ENCODE data around the gene COBLL1.

The COBLL1 gene

GRCh38 chr2:164688896-164689419, 152.7 kb downstream of the COBLL1 start:
- no peak for DNase-seq (ENCODE audit: low read depth in 4 of 4, low spot score in 1 of 4)

DNA sequence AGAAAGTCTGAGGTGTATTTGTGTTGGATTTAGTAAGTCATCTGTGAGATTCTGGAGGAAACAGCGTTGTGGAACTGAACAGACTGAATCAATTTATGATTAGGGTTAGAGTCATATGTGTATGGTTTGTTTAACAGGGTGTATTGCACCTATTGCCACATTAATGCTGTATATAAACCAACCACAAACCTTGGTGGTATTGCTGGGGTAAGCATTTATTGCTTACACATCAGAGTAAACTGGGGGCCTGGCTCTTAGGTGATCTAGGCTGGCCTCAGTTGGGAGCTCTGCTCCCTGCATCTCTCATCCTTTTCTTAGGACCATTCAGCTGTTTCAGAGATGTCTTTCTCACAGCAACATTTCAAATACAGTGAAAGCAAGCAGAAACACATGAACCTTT, 160.6 kb downstream of the COBLL1 start:
- no peak for DNase-seq (ENCODE audit: low read depth in 4 of 4, low spot score in 1 of 4)

DNA sequence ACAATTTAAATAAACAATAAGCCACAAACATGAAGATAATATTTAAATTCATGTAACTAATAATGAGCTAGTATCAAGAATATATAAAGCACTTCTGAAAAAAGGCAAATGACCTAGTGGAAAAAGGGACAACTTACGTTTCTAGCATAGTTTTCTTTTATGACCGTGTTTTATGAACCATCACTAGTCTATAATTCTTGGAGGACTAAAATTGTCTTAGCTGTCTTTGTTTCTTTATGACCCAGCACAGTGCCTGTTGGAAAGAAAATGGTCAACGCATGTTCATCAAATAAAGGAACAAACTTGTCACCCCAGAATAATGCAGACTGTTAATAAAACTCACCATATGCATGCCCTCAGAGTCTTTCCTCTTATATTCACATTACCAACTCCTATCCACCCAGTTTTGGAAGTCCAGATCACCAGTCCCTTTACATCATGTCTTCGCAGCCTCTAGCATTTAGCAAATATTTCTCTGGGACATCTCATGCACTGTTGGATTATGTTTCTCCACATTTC, 162.9 kb downstream of the COBLL1 start:
- DNase-seq (ENCODE audit: low read depth in 4 of 4, low spot score in 1 of 4): no peak

GRCh38 chr2:164677733-164678132, 163.9 kb downstream of the COBLL1 start:
- no peak for DNase-seq (ENCODE audit: low read depth in 4 of 4, low spot score in 1 of 4)

- no peak for DNase-seq (ENCODE audit: low read depth in 4 of 4, low spot score in 1 of 4)
Observed at GRCh38 chr2:164677271-164677670, 164.4 kb downstream of the COBLL1 start.

DNA sequence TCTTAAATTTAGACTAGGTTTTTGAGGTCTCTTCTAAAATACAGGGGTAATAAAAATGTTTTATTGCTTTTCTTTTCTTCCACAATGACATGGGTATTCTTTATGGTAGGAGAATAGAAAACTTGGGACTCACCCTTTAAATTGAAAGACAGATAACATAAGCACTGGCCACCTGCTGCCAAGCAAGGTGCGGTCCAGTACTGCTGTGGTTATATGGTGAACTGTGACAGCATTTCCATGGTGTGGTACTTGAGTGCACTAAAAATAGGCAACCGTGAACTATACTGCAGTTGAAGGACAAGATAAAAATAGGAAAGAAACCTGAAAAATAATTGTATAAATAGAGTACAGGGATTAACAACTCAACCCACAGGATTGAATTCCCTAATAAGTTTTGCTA, 165.9 kb downstream of the COBLL1 start:
- DNase-seq (ENCODE audit: low read depth in 4 of 4, low spot score in 1 of 4): no peak

- DNase-seq (ENCODE audit: low read depth in 4 of 4, low spot score in 1 of 4): no peak
Observed at GRCh38 chr2:164675027-164675426, 166.6 kb downstream of the COBLL1 start.

DNA sequence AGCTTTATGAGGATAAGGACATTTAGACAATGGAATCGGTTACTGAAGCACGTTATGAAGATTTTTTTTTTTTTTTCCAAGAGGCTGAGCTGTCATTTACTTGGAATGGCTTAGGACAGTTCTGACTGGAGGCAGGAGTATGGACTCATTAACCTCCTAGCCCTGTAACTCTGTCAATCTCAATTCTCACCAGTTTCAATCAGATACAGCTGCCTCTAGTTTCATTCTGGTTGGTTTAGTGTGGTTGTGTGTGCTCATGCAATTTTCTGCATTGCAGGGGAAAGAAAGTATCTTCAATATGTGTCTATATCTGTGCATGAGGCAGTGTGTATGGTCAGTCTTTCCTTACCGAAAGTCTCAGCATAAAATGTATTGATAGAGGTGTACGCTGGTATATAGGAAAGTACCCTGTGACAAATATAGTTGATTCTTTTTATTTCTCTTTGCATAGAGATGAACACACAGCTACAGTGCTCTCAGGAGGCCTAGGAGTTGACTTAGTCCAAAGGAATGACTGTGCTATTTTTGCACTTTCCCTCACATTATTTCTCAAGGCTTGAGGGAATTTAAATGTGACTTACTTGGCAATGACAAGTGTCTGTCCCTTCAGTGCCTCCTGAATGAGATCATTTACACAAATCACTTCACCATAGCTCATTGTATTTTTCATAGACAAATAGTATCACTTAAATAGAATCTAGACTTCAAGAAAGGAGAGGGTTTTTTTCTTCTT, 169.8 kb downstream of the COBLL1 start:
- no peak for DNase-seq (ENCODE audit: low read depth in 4 of 4, low spot score in 1 of 4)

- no peak for DNase-seq (ENCODE audit: low read depth in 4 of 4, low spot score in 1 of 4)
Observed at GRCh38 chr2:164669291-164669690, 172.3 kb downstream of the COBLL1 start.

DNA sequence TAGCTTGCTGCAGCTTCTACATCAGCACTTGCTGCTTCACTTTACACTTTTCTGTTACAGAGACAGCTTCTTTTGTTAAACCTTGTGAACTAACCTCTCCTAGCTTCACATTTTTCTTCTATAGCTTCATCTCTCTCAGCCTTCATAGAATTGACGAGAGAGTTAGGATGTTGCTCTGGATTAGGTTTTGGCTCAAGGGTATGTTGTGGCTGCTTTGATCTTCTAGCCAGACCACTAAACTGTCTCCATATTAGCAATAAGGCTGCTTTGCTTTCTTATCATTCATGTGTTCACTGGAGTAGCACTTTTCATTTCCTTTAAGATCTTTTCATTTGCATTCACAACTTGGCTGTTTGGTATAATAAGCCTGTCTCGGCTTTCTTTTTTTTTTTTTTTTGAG, 174.1 kb downstream of the COBLL1 start:
- no peak for DNase-seq (ENCODE audit: low read depth in 4 of 4, low spot score in 1 of 4)

GRCh38 chr2:164664070-164664469, 177.6 kb downstream of the COBLL1 start:
- no peak for DNase-seq (ENCODE audit: low read depth in 4 of 4, low spot score in 1 of 4)

- DNase-seq (ENCODE audit: low read depth in 4 of 4, low spot score in 1 of 4): no peak
Observed at GRCh38 chr2:164662868-164663631, 178.6 kb downstream of the COBLL1 start.

DNA sequence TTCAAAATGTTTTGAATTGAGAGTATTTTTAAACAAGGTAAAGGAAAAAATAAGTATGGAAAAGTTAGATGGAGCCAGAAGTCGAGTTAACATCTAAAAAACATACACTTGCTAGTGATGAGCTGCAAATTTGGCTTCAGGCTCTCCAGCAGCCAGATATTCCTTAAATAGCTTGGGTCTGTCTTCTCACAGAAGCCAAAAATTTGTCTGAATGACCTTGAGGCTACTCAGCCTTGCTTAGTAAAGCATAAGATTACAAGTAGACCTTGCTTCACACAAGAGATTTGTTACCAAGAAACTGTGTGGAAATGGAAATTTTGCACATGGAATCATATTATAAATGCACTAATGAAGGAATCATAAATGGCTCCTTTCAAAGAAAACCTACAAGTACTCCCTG, 179.6 kb downstream of the COBLL1 start:
- no peak for DNase-seq (ENCODE audit: low read depth in 4 of 4, low spot score in 1 of 4)

GRCh38 chr2:164661349-164661748, 180.3 kb downstream of the COBLL1 start:
- no peak for DNase-seq (ENCODE audit: low read depth in 4 of 4, low spot score in 1 of 4)

- no peak for DNase-seq (ENCODE audit: low read depth in 4 of 4, low spot score in 1 of 4)
Observed at GRCh38 chr2:164657129-164657528, 184.5 kb downstream of the COBLL1 start.

GRCh38 chr2:164655750-164656149, 185.9 kb downstream of the COBLL1 start:
- no peak for DNase-seq (ENCODE audit: low read depth in 4 of 4, low spot score in 1 of 4)

DNA sequence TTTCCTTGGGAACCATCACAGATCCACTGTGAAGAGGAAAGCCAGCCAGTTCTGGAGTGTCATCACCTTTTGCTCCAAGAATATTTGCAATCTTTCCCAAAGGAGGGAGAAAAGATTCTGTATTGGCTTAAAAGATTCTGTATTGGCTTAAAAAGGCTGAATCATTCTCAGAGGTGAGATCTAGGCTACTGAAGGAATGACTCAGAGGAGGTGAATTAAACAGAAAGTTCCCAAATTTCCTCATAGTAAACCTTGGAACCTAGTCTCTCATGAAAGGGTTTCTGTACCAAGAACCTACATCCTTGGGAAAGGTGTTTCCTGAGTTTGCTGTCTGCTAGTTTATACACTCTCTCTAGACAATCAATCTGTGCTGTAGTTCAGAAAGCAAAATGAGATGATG, 186.3 kb downstream of the COBLL1 start:
- no peak for DNase-seq (ENCODE audit: low read depth in 4 of 4, low spot score in 1 of 4)

GRCh38 chr2:164651361-164651760, 190.3 kb downstream of the COBLL1 start:
- no peak for DNase-seq (ENCODE audit: low read depth in 4 of 4, low spot score in 1 of 4)

DNA sequence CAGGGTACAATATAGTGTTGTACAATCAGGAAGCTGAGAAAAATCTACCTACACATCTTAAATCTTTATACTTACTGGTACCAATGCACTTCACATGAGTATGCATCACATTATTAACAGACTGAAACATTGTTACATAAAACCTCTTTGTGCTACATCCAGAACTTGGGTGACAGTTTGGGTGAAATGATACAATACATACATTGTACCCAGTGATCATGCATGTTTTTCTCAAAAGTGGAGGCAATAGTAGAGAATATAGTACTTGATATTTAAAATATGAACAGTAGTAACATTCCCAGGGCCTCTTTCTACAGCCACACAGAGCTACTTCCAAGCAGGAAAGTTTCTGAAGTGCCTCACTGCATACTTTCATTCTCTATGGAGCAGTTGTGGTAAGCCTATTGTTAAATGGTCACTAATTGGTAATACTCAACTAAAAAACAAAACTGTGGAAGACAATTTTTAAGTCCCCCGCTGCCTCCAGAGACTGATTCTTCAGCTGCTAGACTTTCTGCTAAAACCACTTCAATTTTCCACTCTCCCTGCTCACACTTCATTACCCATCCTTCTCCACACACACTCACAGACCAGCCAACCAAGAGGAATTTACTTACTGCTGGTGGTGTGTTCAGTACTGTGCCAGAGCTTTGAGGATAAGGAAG, 197.5 kb downstream of the COBLL1 start:
- no peak for DNase-seq (ENCODE audit: low read depth in 4 of 4, low spot score in 1 of 4)

GRCh38 chr2:164642946-164643555, 198.6 kb downstream of the COBLL1 start:
- no peak for DNase-seq (ENCODE audit: low read depth in 4 of 4, low spot score in 1 of 4)

DNA sequence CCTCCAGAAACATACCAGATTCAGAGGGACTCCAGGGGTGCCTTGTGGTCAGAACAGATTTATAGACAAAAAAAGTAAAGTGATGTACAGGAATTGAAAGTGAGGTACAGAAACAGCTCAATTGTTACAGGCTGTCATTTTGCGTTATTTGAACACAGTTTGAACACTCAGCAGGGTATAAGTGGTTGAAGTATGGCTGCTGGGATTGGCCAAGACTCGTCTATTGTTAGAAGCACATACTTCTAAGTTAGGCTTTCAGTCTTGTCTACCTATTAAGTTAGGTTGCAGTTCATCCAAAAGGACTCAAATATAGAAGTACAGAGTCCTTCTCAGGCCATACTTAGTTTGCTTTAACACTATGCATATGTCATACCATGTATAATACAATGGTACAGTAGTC, 199.4 kb downstream of the COBLL1 start:
- no peak for DNase-seq (ENCODE audit: low read depth in 4 of 4, low spot score in 1 of 4)
